Vagina (tissue), 2 donors: ENCODE data around the gene CFAP119.

ENCODE experiments used
- POLR2A ChIP-seq, 2 donors: fragments of 450-650 bp; IDR thresholded peaks; one replicate each; pipeline ENCODE4 v1.6.1; 2017; ENCODE audit warnings: antibody characterized with exemption in 2 of 2, mild to moderate bottlenecking in 2 of 2, moderate library complexity in 2 of 2
- POLR2AphosphoS5 ChIP-seq, 2 donors: sonication (generic); formaldehyde crosslinking; IDR thresholded peaks; one replicate each; pipeline ENCODE4 v1.9.0; 2017; ENCODE audit warnings: antibody characterized with exemption in 2 of 2, mild to moderate bottlenecking in 2 of 2, low read depth in 1 of 2; ENCODE audit not compliant: insufficient read depth in 1 of 2
- TF ChIP-seq, protein P1 (sequence below), 3 experiments: fragments of 450-650 bp in 2 of 3; fragments of 200-600 bp in 1 of 3; sonication (generic) in 1 of 3; IDR thresholded peaks; one replicate each; pipeline ENCODE4 v1.5.1; 2017 to 2019; ENCODE audit warnings: antibody characterized with exemption in 3 of 3, mild to moderate bottlenecking in 2 of 3, moderate library complexity in 2 of 3

DNA sequence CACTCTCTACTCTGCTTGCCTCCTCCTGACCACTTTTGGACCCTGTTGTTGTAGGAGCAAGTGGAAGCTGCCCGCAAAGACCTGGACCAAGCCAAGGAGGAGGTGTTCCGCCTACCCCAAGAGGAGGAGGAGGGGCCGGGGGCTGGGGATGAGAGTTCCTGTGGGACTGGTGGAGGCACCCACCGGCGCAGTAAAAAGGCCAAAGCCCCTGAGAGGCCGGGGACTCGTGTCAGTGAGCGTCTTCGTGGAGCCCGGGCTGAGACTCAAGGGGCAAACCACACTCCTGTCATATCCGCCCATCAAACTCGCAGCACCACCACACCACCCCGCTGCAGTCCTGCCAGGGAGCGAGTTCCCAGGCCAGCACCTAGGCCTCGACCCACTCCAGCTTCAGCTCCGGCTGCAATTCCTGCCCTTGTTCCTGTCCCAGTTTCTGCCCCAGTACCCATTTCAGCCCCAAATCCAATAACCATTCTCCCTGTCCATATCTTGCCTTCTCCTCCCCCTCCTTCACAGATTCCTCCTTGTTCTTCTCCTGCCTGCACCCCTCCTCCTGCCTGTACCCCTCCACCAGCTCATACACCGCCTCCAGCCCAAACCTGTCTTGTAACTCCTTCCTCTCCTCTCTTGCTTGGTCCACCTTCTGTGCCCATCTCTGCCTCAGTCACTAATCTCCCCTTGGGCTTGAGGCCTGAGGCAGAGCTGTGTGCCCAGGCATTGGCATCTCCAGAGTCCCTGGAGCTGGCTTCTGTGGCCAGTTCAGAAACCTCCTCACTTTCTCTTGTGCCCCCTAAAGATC lies 24.7 kb downstream of the CFAP119 start:
- TF ChIP-seq POLR2AphosphoS5 (IDR thresholded peaks at IDR 0.05; ENCODE audit: insufficient read depth in 1 of 2, low read depth in 1 of 2) (no peak), POLR2A (IDR thresholded peaks at IDR 0.05) (no peak)
- TF ChIP-seq, protein P1, sequence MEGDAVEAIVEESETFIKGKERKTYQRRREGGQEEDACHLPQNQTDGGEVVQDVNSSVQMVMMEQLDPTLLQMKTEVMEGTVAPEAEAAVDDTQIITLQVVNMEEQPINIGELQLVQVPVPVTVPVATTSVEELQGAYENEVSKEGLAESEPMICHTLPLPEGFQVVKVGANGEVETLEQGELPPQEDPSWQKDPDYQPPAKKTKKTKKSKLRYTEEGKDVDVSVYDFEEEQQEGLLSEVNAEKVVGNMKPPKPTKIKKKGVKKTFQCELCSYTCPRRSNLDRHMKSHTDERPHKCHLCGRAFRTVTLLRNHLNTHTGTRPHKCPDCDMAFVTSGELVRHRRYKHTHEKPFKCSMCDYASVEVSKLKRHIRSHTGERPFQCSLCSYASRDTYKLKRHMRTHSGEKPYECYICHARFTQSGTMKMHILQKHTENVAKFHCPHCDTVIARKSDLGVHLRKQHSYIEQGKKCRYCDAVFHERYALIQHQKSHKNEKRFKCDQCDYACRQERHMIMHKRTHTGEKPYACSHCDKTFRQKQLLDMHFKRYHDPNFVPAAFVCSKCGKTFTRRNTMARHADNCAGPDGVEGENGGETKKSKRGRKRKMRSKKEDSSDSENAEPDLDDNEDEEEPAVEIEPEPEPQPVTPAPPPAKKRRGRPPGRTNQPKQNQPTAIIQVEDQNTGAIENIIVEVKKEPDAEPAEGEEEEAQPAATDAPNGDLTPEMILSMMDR (IDR thresholded peaks at IDR 0.05) = no peak
